ACC112 (cell line): ENCODE results near the gene SLC25A25.

ENCODE experiments used
- H2AFZ ChIP-seq: fragments of 200-600 bp; sonication (generic); one replicate; pipeline ENCODE4 v1.6.0; 2017; ENCODE audit warnings: antibody characterized with exemption, low read length; ENCODE audit not compliant: unreplicated experiment
- H3K27ac ChIP-seq: fragments of 200-600 bp; sonication (generic); 2 replicates; pipeline ENCODE4 v1.5.1; 2014; ENCODE audit warnings: low read depth, mild to moderate bottlenecking, antibody characterized with exemption, low read length, moderate library complexity
- H3K27me3 ChIP-seq: fragments of 200-600 bp; sonication (generic); 2 replicates; pipeline ENCODE4 v1.6.1; 2014; ENCODE audit warnings: mild to moderate bottlenecking, antibody characterized with exemption, low read length, moderate library complexity, mixed read lengths; ENCODE audit not compliant: insufficient read depth
- H3K36me3 ChIP-seq: fragments of 200-600 bp; sonication (generic); 2 replicates; pipeline ENCODE4 v1.6.1; 2016; ENCODE audit warnings: mild to moderate bottlenecking, antibody characterized with exemption, low read length, moderate library complexity, mixed read lengths; ENCODE audit not compliant: insufficient read depth
- H3K4me1 ChIP-seq: fragments of 200-600 bp; sonication (generic); one replicate; pipeline ENCODE4 v1.6.1; 2016; ENCODE audit warnings: low read length, mixed read lengths; ENCODE audit not compliant: insufficient read depth, unreplicated experiment, control insufficient read depth
- H3K4me3 ChIP-seq: fragments of 200-600 bp; sonication (generic); 2 replicates; pipeline ENCODE4 v1.5.1; 2014; ENCODE audit warnings: mild to moderate bottlenecking, low read depth, low read length
- H3K79me2 ChIP-seq: fragments of 200-600 bp; sonication (generic); one replicate; pipeline ENCODE4 v1.6.0; 2016; ENCODE audit warnings: low read length; ENCODE audit not compliant: control insufficient read depth, unreplicated experiment, insufficient read depth

Gene SLC25A25

GRCh38 chr9:128089299-128089698, 21.3 kb downstream of the SLC25A25 start:
- Histone ChIP-seq H3K27me3 (no peaks in the 10 kb centered on the region), H3K36me3 (no peaks in the 10 kb centered on the region), H3K4me3 (no peak overlapping the region), H3K79me2 (peaks cover 45% of the 10 kb centered on the region), H3K27ac (no peak overlapping the region), H3K4me1 (peaks cover 31% of the 10 kb centered on the region), H2AFZ (no peak overlapping the region)

GRCh38 chr9:128091144-128091543, 23.1 kb downstream of the SLC25A25 start:
- Histone ChIP-seq H3K36me3 (no peaks in the 10 kb centered on the region), H3K27me3 (no peaks in the 10 kb centered on the region), H2AFZ (no peak overlapping the region), H3K27ac (no peak overlapping the region), H3K79me2 (peaks cover 49% of the 10 kb centered on the region), H3K4me3 (peak overlapping the region; percentile 71), H3K4me1 (peaks cover 39% of the 10 kb centered on the region)

DNA sequence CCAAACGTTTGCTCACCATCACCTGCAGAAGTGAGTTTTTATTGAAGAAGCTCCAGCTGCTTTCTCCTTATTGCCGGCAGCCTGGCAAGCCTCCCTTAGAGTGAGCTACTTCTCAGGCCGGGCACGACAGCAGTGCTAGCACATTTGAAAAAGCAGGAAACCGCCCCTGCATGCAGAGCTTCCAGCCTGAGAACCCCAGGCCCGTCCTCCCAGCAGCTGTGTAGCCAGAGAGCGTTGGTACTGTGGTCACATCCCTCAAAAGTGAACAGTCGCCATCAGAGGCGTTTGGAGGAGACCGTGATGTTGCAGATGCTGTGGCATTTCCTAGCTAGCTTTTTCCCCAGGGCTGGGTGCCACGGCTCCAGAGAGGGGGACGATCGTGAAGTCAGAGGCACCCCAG, 23.5 kb downstream of the SLC25A25 start:
- H3K27ac ChIP-seq: no peak overlapping the region

GRCh38 chr9:128092199-128092977, 24.4 kb downstream of the SLC25A25 start:
- H2AFZ ChIP-seq: no peak overlapping the region
- H3K4me3 ChIP-seq: peak overlapping the region; percentile 71
- H3K4me1 ChIP-seq: peaks cover 40% of the 10 kb centered on the region
- H3K79me2 ChIP-seq: peaks cover 58% of the 10 kb centered on the region
- H3K27me3 ChIP-seq: no peaks in the 10 kb centered on the region
- no peaks in the 10 kb centered on the region for H3K36me3 ChIP-seq
- H3K27ac ChIP-seq: peak overlapping the region; percentile 97

More for the DNA sequence above, 23.5 kb downstream of the SLC25A25 start:
- Histone ChIP-seq H2AFZ (no peak overlapping the region), H3K4me1 (peaks cover 39% of the 10 kb centered on the region), H3K4me3 (peak overlapping the region; percentile 71), H3K79me2 (peaks cover 51% of the 10 kb centered on the region), H3K36me3 (no peaks in the 10 kb centered on the region), H3K27me3 (no peaks in the 10 kb centered on the region)

DNA sequence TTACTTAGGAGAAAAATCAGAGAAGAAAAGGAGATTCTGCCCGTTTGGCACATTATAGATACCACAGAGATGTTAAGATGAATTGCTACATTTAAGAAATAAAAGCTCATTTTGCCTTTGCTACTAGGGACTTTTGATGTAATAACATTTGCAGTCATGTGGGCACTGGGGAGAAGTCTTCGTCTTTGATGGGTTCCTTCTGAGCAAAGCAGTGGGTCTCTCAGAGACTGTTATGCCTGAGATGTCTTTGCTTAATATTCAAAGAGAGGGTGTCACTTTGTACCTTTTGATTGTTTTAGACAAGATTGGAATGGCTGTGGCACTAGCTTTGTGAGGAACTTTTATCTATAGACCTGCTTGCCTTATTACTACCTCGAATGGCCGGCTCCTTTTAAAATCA, 25.0 kb downstream of the SLC25A25 start:
- H3K79me2 ChIP-seq: peaks cover 62% of the 10 kb centered on the region

DNA sequence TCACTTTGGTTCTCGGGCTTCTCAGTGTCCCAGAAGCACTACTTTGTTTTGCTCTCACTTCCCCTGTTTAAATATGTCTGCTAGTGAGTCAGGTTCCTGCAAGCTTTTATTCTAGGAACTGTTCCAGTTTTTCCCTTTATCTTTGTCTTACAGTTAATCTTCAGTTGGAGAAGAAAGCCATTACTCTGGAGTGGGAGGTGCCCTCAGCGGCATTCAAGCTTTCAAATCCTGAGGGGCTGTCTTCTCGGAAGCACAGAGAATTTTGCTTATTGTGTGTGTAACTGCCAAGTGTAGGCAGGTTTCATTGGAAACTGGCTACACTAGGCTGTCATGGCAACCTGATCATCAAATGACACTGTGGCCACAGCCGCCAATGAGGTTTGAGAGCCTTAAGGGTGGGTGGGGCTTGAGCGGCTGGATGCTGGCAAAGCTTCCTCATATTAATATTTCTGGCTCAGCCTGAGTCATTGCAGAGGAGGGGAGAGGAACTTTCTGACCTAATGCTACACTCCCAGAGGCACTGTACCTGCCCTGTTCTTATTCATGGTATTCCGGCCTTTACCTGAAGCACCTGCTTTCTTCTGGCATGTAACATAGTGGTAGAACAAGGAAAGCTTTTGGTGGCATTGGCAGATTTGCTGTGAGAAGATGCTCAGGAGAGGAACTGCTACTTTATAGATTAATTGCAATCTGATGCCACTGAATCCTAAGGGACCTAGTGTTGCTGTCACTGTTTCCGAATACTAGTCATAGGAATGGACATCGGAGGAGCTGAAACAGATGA, 26.3 kb downstream of the SLC25A25 start:
- Histone ChIP-seq H3K4me1 (peaks cover 50% of the 10 kb centered on the region), H3K4me3 (peak overlapping the region; percentile 71), H3K36me3 (no peaks in the 10 kb centered on the region), H3K79me2 (peaks cover 53% of the 10 kb centered on the region), H2AFZ (peak overlapping the region; percentile 65), H3K27ac (peak overlapping the region; percentile 97), H3K27me3 (no peaks in the 10 kb centered on the region)

More for the DNA sequence above, 25.0 kb downstream of the SLC25A25 start:
- H3K27me3 ChIP-seq: no peaks in the 10 kb centered on the region
- peak overlapping the region; percentile 71; the same call in 1 of the 2 replicates for H3K4me3 ChIP-seq
- no peaks in the 10 kb centered on the region for H3K36me3 ChIP-seq
- peak overlapping the region; percentile 97 for H3K27ac ChIP-seq
- peaks cover 46% of the 10 kb centered on the region for H3K4me1 ChIP-seq
- H2AFZ ChIP-seq: no peak overlapping the region

GRCh38 chr9:128094950-128095544, 27.0 kb downstream of the SLC25A25 start:
- Histone ChIP-seq H2AFZ (no peak overlapping the region), H3K4me3 (no peak overlapping the region), H3K4me1 (peaks cover 57% of the 10 kb centered on the region), H3K36me3 (no peaks in the 10 kb centered on the region), H3K27ac (peak overlapping the region; percentile 97), H3K79me2 (peaks cover 57% of the 10 kb centered on the region), H3K27me3 (no peaks in the 10 kb centered on the region)

DNA sequence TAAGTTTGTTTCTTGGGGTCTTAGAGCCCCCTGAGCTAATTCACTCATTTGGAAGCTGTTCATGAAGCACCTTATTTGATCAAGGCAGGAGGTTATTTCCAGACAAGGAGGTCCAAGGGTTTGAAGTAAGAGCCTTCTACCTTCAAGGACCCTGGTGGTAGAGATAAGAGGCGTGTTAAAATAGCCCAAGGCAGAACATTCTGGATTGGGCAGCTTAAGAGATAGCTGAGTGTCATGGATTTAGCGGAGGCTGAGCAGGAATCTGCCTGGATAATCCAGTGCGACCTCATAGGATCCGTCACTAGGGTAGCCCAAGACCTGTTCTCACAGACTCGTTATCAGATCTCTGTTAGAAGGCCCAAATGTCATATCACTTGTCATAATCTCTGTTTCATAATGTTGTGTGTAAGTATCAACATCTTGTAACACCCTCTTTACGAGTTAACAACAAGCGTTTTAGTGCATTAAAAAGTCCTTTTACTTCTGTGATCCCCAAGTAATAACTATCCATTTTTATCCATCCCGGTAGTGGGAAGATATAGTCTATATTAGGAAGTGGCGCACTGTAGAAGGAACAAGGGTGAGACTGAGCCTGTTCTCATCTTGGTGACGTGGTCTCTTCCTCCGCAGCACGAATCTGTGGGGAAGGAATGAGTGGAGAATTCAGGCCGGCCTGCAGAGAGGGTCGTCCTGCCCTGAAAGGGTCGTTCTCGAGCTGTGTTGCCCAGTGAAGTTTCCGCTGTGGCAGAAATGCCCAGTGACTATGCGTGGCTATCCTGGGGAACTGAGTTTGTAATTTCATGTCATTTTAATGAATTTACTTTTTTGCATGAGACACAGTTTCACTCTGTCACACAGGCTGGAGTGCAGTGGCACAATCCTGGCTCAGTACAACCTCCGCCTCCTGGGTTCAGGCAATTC, 28.8 kb downstream of the SLC25A25 start:
- H3K27me3 ChIP-seq: no peaks in the 10 kb centered on the region
- H3K27ac ChIP-seq: peak overlapping the region; percentile 95
- H2AFZ ChIP-seq: no peak overlapping the region
- H3K4me1 ChIP-seq: peaks cover 56% of the 10 kb centered on the region
- no peaks in the 10 kb centered on the region for H3K36me3 ChIP-seq
- no peak overlapping the region for H3K4me3 ChIP-seq
- H3K79me2 ChIP-seq: peaks cover 65% of the 10 kb centered on the region

DNA sequence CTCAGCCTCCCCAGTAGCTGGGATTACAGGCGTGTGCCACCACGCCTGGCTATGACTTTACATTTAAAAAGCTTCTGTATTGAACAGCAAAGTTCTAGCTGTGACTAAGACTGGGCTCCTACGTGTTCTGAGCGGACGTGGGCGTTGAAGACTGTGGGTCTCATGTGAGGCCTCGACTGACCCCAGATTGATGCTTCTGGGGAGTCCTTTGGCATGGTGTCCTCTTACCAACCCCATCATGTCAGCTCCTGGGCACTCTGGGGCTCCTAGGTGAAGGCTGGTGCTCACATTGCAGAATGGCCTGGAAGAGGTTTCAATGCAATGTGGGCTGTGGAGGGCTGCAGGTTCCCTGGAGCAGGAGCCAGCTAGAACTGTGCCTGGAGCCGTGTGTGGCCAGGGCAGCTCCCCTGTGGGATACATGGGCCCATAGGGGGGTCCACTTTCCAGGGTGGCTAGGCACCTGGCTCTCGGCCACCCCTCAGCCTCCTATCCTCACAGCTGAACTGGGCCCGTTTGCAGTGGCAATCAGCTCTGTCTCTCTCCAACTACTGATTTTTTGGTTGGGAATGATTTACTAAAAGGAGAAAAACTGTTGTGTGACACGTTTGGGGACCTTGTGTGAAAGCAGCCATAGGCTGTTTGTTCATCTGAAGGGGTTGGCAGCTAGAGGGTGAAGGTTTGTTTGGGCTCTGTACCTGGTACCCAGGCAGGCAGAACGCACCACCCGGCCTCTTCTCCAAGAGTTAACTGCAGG, 29.7 kb downstream of the SLC25A25 start:
- H3K36me3 ChIP-seq: no peaks in the 10 kb centered on the region
- H3K27me3 ChIP-seq: no peaks in the 10 kb centered on the region
- peaks cover 57% of the 10 kb centered on the region for H3K79me2 ChIP-seq
- H3K4me1 ChIP-seq: peaks cover 47% of the 10 kb centered on the region
- peak overlapping the region; percentile 83 for H3K4me3 ChIP-seq
- no peak overlapping the region for H2AFZ ChIP-seq
- peak overlapping the region; percentile 95 for H3K27ac ChIP-seq
